ENCODE measurements around the gene SMAD5.

GRCh38 chr5:136101884-136102283, 30.8 kb upstream of the SMAD5 start:
- no peak for TF ChIP-seq CTCF (conservative IDR thresholded peaks at IDR 0.05)
- no peak for TF ChIP-seq ZFX (IDR thresholded peaks at IDR 0.05)
